WTC11 (cell line): ENCODE measurements around the gene FBRSL1. TPM values are rescaled to one million over a fixed set of nuclear protein-coding genes. Genes with fewer than 3 reads are reported as not detected.

Experiments used
- ATAC-seq: fragments of 200-7000 bp; cut with Tn5 transposase; 2 replicates; pipeline ENCODE4 v1.10.0; 2021; ENCODE audit warnings: mild to moderate bottlenecking, moderate library complexity
- CTCF ChIA-PET: fragments of 300-600 bp; sonication (Branson Sonifier 250); formaldehyde crosslinking; loops from one replicate; lab custom pipeline; 2021; ENCODE audit warnings: antibody characterized with exemption; lab: Charles Lee
- POLR2A ChIA-PET: fragments of 350-600 bp; sonication (Branson Sonifier 250); formaldehyde crosslinking; loops from one replicate; lab custom pipeline; 2021; ENCODE audit warnings: antibody characterized with exemption; lab: Charles Lee
- DNase-seq: peaks from one replicate; pipeline ENCODE4 v3.0.0; 2021; ENCODE audit warnings: low spot score
- H3K27ac Mint-ChIP-seq: 2 replicates; pipeline ENCODE4 v1.8.0; 2021; ENCODE audit warnings: mixed read lengths
- H3K27me3 Mint-ChIP-seq: 2 replicates; pipeline ENCODE4 v1.8.0; 2021; ENCODE audit warnings: low read depth, mild to moderate bottlenecking, moderate library complexity, mixed read lengths
- H3K36me3 Mint-ChIP-seq: 2 replicates; pipeline ENCODE4 v1.8.0; 2021; ENCODE audit warnings: mixed read lengths
- H3K4me1 Mint-ChIP-seq: 2 replicates; pipeline ENCODE4 v1.8.0; 2022; ENCODE audit warnings: mixed read lengths
- H3K4me3 Mint-ChIP-seq: 2 replicates; pipeline ENCODE4 v1.8.0; 2021; ENCODE audit warnings: mild to moderate bottlenecking, moderate library complexity, mixed read lengths
- H3K9me3 Mint-ChIP-seq: 2 replicates; pipeline ENCODE4 v1.8.0; 2021; ENCODE audit warnings: mixed read lengths
- ATF2 ChIP-seq: sonication (generic); formaldehyde crosslinking; IDR thresholded peaks from 2 replicates; pipeline ENCODE4 v1.8.1; 2022; ENCODE audit warnings: low read depth, missing genetic modification reagents, borderline replicate concordance
- CBFB ChIP-seq: sonication (generic); formaldehyde crosslinking; IDR thresholded peaks from 2 replicates; pipeline ENCODE4 v1.8.1; 2022; ENCODE audit warnings: mild to moderate bottlenecking, low read depth, missing genetic modification reagents
- ETV6 ChIP-seq: sonication (generic); formaldehyde crosslinking; IDR thresholded peaks from 2 replicates; pipeline ENCODE4 v1.8.1; 2022; ENCODE audit warnings: mild to moderate bottlenecking, missing genetic modification reagents
- HMGXB4 ChIP-seq: sonication (generic); formaldehyde crosslinking; IDR thresholded peaks from 2 replicates; pipeline ENCODE4 v1.8.1; 2023; ENCODE audit warnings: mild to moderate bottlenecking, moderate library complexity, missing genetic modification reagents
- JUN ChIP-seq: sonication (generic); formaldehyde crosslinking; IDR thresholded peaks from 2 replicates; pipeline ENCODE4 v1.8.0; 2023; ENCODE audit warnings: mild to moderate bottlenecking, missing genetic modification reagents
- MLX ChIP-seq: sonication (generic); formaldehyde crosslinking; IDR thresholded peaks from 2 replicates; pipeline ENCODE4 v1.8.1; 2023; ENCODE audit warnings: mild to moderate bottlenecking, missing genetic modification reagents, moderate library complexity
- RORB ChIP-seq: fragments of 250-450 bp; sonication (Bioruptor Pico); IDR thresholded peaks from 2 replicates; pipeline ENCODE4 v1.9.0; 2021; ENCODE audit warnings: mild to moderate bottlenecking
- SOX15 ChIP-seq: fragments of 250-450 bp; sonication (Bioruptor Pico); IDR thresholded peaks from 2 replicates; pipeline ENCODE4 v1.9.0; 2021; ENCODE audit warnings: mild to moderate bottlenecking
- SP1 ChIP-seq: sonication (generic); formaldehyde crosslinking; conservative IDR thresholded peaks from 2 replicates; pipeline ENCODE4 v1.8.1; 2022; ENCODE audit warnings: missing genetic modification reagents
- TCF7 ChIP-seq: sonication (generic); formaldehyde crosslinking; IDR thresholded peaks from 2 replicates; pipeline ENCODE4 v1.8.0; 2022; ENCODE audit warnings: mild to moderate bottlenecking, low read depth, missing genetic modification reagents, moderate library complexity
- ZNF219 ChIP-seq: sonication (generic); formaldehyde crosslinking; IDR thresholded peaks from 2 replicates; pipeline ENCODE4 v1.8.0; 2023; ENCODE audit warnings: missing genetic modification reagents, mild to moderate bottlenecking, borderline replicate concordance
- ZNF425 ChIP-seq: fragments of 250-450 bp; sonication (Bioruptor Pico); conservative IDR thresholded peaks from 2 replicates; pipeline ENCODE4 v1.9.0; 2021; ENCODE audit warnings: mild to moderate bottlenecking
- total RNA-seq: library from RNA; stranded (reverse); gene quantifications from 3 replicates; pipeline ENCODE4 v1.2.3, GENCODE V29; 2021
- TF ChIP-seq, protein P1 (sequence below): sonication (generic); formaldehyde crosslinking; IDR thresholded peaks from 2 replicates; pipeline ENCODE4 v1.8.1; 2022; ENCODE audit warnings: mild to moderate bottlenecking, missing genetic modification reagents, moderate library complexity, borderline replicate concordance
- TF ChIP-seq, protein P2 (sequence below): sonication (generic); formaldehyde crosslinking; IDR thresholded peaks from 2 replicates; pipeline ENCODE4 v1.8.0; 2023; ENCODE audit warnings: mild to moderate bottlenecking, missing genetic modification reagents
- TF ChIP-seq, protein P3 (sequence below): sonication (generic); formaldehyde crosslinking; IDR thresholded peaks from 2 replicates; pipeline ENCODE4 v1.8.0; 2023; ENCODE audit warnings: missing genetic modification reagents, mild to moderate bottlenecking, borderline replicate concordance

FBRSL1 gene
- total RNA-seq, 1 experiment from 2014 or later = 129 TPM

DNA sequence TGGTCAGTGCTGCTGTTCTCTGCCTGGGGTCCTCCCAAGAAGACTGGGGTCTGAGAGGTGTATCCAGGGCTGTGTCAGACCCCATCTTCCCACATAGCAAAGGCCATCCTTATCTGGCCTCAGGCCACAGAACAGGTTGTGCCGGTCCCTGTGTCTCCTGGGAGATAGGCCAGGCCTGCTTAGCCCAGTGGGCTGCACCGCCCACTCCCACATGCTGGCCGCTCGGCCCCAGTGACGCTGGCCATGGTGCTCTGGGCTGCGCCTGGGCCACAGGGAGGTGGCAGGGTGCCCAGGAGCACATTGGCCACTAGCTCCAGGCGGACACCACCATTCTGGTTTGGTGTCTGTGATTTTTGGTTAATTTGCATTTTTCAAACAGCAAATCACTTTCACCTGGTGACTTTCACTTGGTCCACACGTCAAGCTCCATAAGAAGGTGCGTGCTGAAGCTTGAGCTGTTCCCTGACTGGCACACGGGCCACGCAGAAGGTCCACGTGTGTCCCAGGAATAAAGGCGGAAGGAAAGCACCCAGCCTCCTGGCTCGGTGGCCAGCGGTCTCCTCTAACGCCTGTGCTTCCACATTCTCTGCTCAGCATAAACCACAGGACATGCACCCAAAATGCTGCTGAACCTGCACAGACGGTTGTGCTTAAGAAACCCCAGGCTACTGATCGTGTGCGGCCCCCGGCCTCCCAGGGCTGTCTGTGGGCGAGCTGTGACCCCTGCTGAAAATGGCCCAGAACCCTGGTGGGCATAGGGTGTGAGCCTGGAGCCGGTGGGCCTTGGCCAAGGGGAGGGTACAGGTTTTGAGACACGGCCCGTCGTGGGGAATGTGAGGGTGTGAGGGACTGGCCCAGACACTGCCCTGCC lies 4.6 kb downstream of the FBRSL1 start:
- Mint-ChIP-seq H3K36me3 (no peaks in the 10 kb centered on the region), H3K4me1 (peaks cover 12% of the 10 kb centered on the region), H3K27ac (no peak overlapping the region), H3K27me3 (peaks cover 7% of the 10 kb centered on the region; the same call in 1 of the 2 replicates), H3K9me3 (no peaks in the 10 kb centered on the region), H3K4me3 (no peak overlapping the region)
- ATAC-seq (no peak), DNase-seq (no peak)
- CTCF ChIA-PET = interaction anchor here (1.1 kb wide), 1 partner anchor 66 kb away, joined by 3 read pairs; no protein-coding TSS in a partner anchor
- no peak for TF ChIP-seq ZNF219
- TF ChIP-seq SOX15 (CRISPR knock-in tag) = no peak
- no peak for TF ChIP-seq CBFB
- no peak for TF ChIP-seq TCF7 (CRISPR knock-in tag)
- no peak for TF ChIP-seq MLX
- TF ChIP-seq, protein P1, sequence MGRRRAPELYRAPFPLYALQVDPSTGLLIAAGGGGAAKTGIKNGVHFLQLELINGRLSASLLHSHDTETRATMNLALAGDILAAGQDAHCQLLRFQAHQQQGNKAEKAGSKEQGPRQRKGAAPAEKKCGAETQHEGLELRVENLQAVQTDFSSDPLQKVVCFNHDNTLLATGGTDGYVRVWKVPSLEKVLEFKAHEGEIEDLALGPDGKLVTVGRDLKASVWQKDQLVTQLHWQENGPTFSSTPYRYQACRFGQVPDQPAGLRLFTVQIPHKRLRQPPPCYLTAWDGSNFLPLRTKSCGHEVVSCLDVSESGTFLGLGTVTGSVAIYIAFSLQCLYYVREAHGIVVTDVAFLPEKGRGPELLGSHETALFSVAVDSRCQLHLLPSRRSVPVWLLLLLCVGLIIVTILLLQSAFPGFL = no peak
- TF ChIP-seq RORB (CRISPR knock-in tag) = no peak
- TF ChIP-seq, protein P2, sequence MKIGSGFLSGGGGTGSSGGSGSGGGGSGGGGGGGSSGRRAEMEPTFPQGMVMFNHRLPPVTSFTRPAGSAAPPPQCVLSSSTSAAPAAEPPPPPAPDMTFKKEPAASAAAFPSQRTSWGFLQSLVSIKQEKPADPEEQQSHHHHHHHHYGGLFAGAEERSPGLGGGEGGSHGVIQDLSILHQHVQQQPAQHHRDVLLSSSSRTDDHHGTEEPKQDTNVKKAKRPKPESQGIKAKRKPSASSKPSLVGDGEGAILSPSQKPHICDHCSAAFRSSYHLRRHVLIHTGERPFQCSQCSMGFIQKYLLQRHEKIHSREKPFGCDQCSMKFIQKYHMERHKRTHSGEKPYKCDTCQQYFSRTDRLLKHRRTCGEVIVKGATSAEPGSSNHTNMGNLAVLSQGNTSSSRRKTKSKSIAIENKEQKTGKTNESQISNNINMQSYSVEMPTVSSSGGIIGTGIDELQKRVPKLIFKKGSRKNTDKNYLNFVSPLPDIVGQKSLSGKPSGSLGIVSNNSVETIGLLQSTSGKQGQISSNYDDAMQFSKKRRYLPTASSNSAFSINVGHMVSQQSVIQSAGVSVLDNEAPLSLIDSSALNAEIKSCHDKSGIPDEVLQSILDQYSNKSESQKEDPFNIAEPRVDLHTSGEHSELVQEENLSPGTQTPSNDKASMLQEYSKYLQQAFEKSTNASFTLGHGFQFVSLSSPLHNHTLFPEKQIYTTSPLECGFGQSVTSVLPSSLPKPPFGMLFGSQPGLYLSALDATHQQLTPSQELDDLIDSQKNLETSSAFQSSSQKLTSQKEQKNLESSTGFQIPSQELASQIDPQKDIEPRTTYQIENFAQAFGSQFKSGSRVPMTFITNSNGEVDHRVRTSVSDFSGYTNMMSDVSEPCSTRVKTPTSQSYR = no peak
- TF ChIP-seq ETV6 (CRISPR knock-in tag) = no peak
- TF ChIP-seq, protein P3, sequence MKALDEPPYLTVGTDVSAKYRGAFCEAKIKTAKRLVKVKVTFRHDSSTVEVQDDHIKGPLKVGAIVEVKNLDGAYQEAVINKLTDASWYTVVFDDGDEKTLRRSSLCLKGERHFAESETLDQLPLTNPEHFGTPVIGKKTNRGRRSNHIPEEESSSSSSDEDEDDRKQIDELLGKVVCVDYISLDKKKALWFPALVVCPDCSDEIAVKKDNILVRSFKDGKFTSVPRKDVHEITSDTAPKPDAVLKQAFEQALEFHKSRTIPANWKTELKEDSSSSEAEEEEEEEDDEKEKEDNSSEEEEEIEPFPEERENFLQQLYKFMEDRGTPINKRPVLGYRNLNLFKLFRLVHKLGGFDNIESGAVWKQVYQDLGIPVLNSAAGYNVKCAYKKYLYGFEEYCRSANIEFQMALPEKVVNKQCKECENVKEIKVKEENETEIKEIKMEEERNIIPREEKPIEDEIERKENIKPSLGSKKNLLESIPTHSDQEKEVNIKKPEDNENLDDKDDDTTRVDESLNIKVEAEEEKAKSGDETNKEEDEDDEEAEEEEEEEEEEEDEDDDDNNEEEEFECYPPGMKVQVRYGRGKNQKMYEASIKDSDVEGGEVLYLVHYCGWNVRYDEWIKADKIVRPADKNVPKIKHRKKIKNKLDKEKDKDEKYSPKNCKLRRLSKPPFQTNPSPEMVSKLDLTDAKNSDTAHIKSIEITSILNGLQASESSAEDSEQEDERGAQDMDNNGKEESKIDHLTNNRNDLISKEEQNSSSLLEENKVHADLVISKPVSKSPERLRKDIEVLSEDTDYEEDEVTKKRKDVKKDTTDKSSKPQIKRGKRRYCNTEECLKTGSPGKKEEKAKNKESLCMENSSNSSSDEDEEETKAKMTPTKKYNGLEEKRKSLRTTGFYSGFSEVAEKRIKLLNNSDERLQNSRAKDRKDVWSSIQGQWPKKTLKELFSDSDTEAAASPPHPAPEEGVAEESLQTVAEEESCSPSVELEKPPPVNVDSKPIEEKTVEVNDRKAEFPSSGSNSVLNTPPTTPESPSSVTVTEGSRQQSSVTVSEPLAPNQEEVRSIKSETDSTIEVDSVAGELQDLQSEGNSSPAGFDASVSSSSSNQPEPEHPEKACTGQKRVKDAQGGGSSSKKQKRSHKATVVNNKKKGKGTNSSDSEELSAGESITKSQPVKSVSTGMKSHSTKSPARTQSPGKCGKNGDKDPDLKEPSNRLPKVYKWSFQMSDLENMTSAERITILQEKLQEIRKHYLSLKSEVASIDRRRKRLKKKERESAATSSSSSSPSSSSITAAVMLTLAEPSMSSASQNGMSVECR (CRISPR knock-in tag) = no peak
- no peak for TF ChIP-seq SP1 (CRISPR knock-in tag)
- no peak for TF ChIP-seq ATF2
- no peak for TF ChIP-seq ZNF425
- TF ChIP-seq HMGXB4 = no peak
- no peak for TF ChIP-seq JUN (CRISPR knock-in tag)
- POLR2A ChIA-PET = no interaction called here
